Smooth muscle cell (in vitro differentiated cells): ENCODE measurements around the gene CASP3. TPM values are rescaled to one million over a fixed set of nuclear protein-coding genes. Genes with fewer than 3 reads are reported as not detected.
"Not testable (repeated sequence)": the region's sequence is repeated elsewhere in the genome, so short reads cannot be mapped to it uniquely, and the experiment has no call there.

Source experiments
- DNase-seq: peaks from one replicate; lab custom pipeline; 2025; ENCODE audit not compliant: unreplicated experiment; lab: John Stamatoyannopoulos, UW
- H2AFZ ChIP-seq: fragments of 200-600 bp; sonication (generic); 2 replicates; pipeline ENCODE4 v1.6.0; 2016; ENCODE audit warnings: antibody characterized with exemption, low read depth, mild to moderate bottlenecking
- H3F3A ChIP-seq: fragments of 200-600 bp; sonication (generic); 2 replicates; pipeline ENCODE4 v1.6.0; 2017; ENCODE audit warnings: antibody characterized with exemption, low read depth
- H3K27ac ChIP-seq: fragments of 200-600 bp; sonication (generic); 2 replicates; pipeline ENCODE4 v1.5.1; 2016; ENCODE audit warnings: low read depth, mild to moderate bottlenecking
- H3K27me3 ChIP-seq: fragments of 200-600 bp; sonication (generic); 2 replicates; pipeline ENCODE4 v1.6.1; 2016; ENCODE audit warnings: low read depth, mild to moderate bottlenecking
- H3K36me3 ChIP-seq: fragments of 200-600 bp; sonication (generic); 2 replicates; pipeline ENCODE4 v1.5.1; 2016; ENCODE audit warnings: low read depth
- H3K4me1 ChIP-seq: fragments of 200-600 bp; sonication (generic); 2 replicates; pipeline ENCODE4 v1.5.1; 2016; ENCODE audit warnings: low read depth
- H3K4me2 ChIP-seq: fragments of 200-600 bp; sonication (generic); 2 replicates; pipeline ENCODE4 v1.6.0; 2016; ENCODE audit warnings: mild to moderate bottlenecking
- H3K4me3 ChIP-seq: fragments of 200-600 bp; sonication (generic); 2 replicates; pipeline ENCODE4 v1.5.1; 2016; ENCODE audit warnings: mild to moderate bottlenecking
- H3K79me2 ChIP-seq: fragments of 200-600 bp; sonication (generic); 2 replicates; pipeline ENCODE4 v1.6.0; 2016; ENCODE audit warnings: low read depth, mild to moderate bottlenecking
- H3K9ac ChIP-seq: fragments of 200-600 bp; sonication (generic); 2 replicates; pipeline ENCODE4 v1.6.0; 2016; ENCODE audit warnings: low read depth
- H3K9me3 ChIP-seq: fragments of 200-600 bp; sonication (generic); replicated peaks from 2 replicates; pipeline ENCODE4 v1.5.1; 2016; ENCODE audit warnings: low read depth
- H4K20me1 ChIP-seq: fragments of 200-600 bp; sonication (generic); 2 replicates; pipeline ENCODE4 v1.6.0; 2016; ENCODE audit warnings: low read depth
- WGBS: methylation state at CpG from one replicate; pipeline ENCODE4 v1.1.7; 2016; ENCODE audit warnings: low lambda C conversion rate; 5-methylcytosine and 5-hydroxymethylcytosine counted together
- polyA plus RNA-seq: library from polyadenylated mRNA; unstranded; fragments of >200 nt; fragmentation: Nextera tagmentation; extraction: Ambion mirVana; gene quantifications from 2 replicates; pipeline ENCODE4 v1.2.1, GENCODE V29; 2016
- total RNA-seq: library from RNA; depleted of rRNA; stranded (reverse); fragments of >200 nt; gene quantifications from 2 replicates; pipeline ENCODE4 v1.2.3, GENCODE V29; 2014
- TF ChIP-seq, protein P1 (sequence below): fragments of 200-600 bp; sonication (generic); IDR thresholded peaks from 2 replicates; pipeline ENCODE4 v1.5.1; 2017; ENCODE audit warnings: borderline replicate concordance, mild to moderate bottlenecking, antibody characterized with exemption; ENCODE audit not compliant: insufficient read depth, poor library complexity, severe bottlenecking

The CASP3 gene
- total and polyA plus RNA-seq, 2 experiments from 2014 or later = 35.7 to 48.5 TPM

DNA sequence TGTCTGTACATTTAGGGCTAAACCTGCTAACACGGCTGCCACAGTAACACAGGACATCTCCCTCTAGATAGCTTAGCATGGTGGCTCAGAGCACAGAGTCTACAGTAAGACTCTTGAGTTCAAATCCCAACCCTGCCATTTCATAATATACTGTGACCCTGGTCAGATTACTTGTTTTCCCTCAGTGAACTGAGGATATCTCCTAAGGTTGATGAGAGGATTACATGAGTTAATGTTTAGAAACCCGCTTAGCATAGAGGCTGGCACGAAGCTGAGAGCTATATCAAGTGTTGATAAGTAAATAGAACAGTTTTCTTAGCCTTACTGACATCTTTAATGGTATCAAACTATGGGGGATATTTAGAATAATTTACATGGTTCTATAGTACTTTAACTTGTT, 37.2 kb downstream of the CASP3 start:
- Histone ChIP-seq H3K27ac (no peak overlapping the region), H3F3A (no peaks in the 10 kb centered on the region), H3K36me3 (no peaks in the 10 kb centered on the region), H2AFZ (no peak overlapping the region), H3K27me3 (no peaks in the 10 kb centered on the region), H3K4me1 (no peaks in the 10 kb centered on the region), H3K79me2 (no peaks in the 10 kb centered on the region), H3K9me3 (no peaks in the 10 kb centered on the region), H3K4me3 (no peak overlapping the region), H3K4me2 (no peak overlapping the region), H4K20me1 (no peaks in the 10 kb centered on the region), H3K9ac (no peak overlapping the region)
- DNase-seq = no peak
- TF ChIP-seq, protein P1, sequence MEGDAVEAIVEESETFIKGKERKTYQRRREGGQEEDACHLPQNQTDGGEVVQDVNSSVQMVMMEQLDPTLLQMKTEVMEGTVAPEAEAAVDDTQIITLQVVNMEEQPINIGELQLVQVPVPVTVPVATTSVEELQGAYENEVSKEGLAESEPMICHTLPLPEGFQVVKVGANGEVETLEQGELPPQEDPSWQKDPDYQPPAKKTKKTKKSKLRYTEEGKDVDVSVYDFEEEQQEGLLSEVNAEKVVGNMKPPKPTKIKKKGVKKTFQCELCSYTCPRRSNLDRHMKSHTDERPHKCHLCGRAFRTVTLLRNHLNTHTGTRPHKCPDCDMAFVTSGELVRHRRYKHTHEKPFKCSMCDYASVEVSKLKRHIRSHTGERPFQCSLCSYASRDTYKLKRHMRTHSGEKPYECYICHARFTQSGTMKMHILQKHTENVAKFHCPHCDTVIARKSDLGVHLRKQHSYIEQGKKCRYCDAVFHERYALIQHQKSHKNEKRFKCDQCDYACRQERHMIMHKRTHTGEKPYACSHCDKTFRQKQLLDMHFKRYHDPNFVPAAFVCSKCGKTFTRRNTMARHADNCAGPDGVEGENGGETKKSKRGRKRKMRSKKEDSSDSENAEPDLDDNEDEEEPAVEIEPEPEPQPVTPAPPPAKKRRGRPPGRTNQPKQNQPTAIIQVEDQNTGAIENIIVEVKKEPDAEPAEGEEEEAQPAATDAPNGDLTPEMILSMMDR = no peak
- 88% methylated on average over 3 of the region's 3 CpGs for WGBS

DNA sequence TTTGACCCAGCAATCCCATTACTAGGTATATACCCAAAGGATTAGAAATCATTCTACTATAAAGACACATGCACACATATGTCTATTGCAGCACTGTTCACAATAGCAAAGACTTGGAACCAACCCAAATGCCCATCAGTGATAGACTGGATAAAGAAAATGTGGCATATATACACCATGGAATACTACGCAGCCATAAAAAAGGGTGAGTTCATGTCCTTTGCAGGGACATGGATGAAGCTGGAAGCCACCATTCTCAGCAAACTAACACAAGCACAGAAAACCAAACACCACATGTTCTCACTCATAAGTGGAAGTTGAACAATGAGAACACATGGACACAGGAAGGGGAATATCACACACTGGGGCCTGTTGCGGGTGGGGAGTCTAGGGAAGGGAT, 41.8 kb downstream of the CASP3 start:
- not testable (repeated sequence) for H4K20me1 ChIP-seq, H3K4me2 ChIP-seq, H3F3A ChIP-seq, H3K79me2 ChIP-seq, H3K9me3 ChIP-seq, H2AFZ ChIP-seq, H3K27me3 ChIP-seq, H3K9ac ChIP-seq, H3K4me3 ChIP-seq, DNase-seq, H3K36me3 ChIP-seq, H3K4me1 ChIP-seq, H3K27ac ChIP-seq
- WGBS = 77% methylated on average over 2 of the region's 2 CpGs

DNA sequence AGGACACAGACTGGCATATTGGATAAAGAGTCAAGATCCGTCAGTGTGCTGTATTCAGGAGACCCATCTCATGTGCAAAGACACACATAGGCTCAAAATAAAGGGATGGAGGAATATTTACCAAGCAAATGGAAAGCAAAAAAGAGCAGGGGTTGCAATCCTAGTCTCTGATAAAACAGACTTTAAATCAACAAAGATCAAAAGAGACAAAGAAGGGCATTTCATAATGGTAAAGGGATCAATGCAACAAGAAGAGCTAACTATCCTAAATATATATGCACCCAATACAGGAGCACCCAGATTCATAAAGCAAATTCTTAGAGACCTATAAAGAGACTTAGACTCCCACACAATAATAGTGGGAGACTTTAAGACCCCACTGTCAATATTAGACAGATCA, 46.4 kb downstream of the CASP3 start:
- not testable (repeated sequence) for H3K27ac ChIP-seq, H3K36me3 ChIP-seq, H3K79me2 ChIP-seq, H3F3A ChIP-seq, H2AFZ ChIP-seq, H3K4me1 ChIP-seq, H3K9ac ChIP-seq, H3K27me3 ChIP-seq, H4K20me1 ChIP-seq, H3K9me3 ChIP-seq, H3K4me3 ChIP-seq, DNase-seq, H3K4me2 ChIP-seq
- 0% methylated on average over 1 of the region's 1 CpG for WGBS

DNA sequence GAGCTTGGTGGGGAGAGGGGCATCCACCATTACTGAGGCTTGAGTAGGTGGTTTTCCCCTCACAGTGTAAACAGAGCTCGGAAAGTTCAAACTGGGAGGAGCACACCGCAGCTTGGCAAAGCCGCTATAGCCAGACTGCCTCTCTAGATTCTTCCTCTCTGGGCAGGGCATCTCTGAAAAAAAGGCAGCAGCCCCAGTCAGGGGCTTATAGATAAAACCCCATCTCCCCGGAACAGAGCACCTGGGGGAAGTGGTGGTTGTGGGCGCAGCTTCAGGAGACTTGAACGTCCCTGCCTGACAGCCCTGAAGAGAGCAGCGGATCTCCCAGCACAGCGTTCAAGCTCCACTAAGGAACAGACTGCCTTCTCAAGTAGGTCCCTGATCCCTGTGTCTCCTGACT, 48.3 kb downstream of the CASP3 start:
- H4K20me1 ChIP-seq, H3K4me3 ChIP-seq, DNase-seq, H3K9me3 ChIP-seq, H3K79me2 ChIP-seq, H3K27me3 ChIP-seq, H3K4me2 ChIP-seq, H3F3A ChIP-seq, H3K27ac ChIP-seq, H3K4me1 ChIP-seq, H3K36me3 ChIP-seq, H2AFZ ChIP-seq, H3K9ac ChIP-seq: not testable (repeated sequence)
- WGBS = 92% methylated on average over 8 of the region's 8 CpGs

DNA sequence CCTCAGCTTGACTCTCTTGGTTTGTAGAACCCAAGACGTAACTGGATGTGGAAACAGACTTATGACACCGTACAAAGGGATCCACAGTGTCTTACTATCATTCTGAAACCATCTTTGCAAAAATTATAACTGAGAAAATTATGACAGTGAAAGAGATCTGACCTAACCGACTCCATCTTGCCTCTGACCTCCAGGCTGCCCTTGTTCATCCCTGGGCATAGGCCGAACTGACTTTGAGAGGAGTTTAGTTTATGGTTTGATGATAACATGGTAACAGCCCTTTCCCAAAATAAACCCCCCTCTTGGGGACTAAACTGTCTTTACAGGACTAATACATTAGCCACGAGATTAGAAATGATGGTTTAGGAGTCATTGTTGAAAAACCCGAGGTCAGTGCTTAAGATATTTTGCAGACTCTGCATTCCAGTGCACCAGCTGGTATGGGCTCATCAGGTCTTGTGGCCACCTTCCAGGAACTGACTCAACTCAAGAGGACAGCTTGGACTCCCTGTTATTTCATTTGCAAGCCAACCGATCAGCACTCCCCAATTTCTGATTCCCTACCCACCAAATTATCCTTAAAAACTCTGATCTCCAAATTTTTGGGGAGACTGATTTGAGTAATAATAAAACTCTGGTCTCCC, 49.6 kb downstream of the CASP3 start:
- Histone ChIP-seq H4K20me1 (no peaks in the 10 kb centered on the region), H3K27ac (no peak overlapping the region), H3K36me3 (no peaks in the 10 kb centered on the region), H3K9me3 (no peaks in the 10 kb centered on the region), H3K9ac (no peak overlapping the region), H3K4me2 (peak overlapping the region; percentile 33), H3K4me3 (no peak overlapping the region), H3K4me1 (no peaks in the 10 kb centered on the region), H3F3A (no peaks in the 10 kb centered on the region), H2AFZ (no peak overlapping the region), H3K79me2 (no peaks in the 10 kb centered on the region), H3K27me3 (no peaks in the 10 kb centered on the region)
- no peak for DNase-seq
- 74% methylated on average over 7 of the region's 7 CpGs for WGBS
- TF ChIP-seq, protein P1 = no peak
